ENCODE data around the gene DAGLA.

- TF ChIP-seq ZNF775 (CRISPR knock-in tag; IDR thresholded peaks at IDR 0.05; ENCODE audit: borderline replicate concordance) (no peak), TARDBP (CRISPR knock-in tag; IDR thresholded peaks at IDR 0.05) (no peak), ZNF883 (CRISPR knock-in tag; IDR thresholded peaks at IDR 0.05; ENCODE audit: not compliant biosample characterization) (no peak), ATF3 (CRISPR knock-in tag; IDR thresholded peaks at IDR 0.05) (no peak), ATF2 (CRISPR knock-in tag; IDR thresholded peaks at IDR 0.05) (no peak), SETDB1 (CRISPR knock-in tag; IDR thresholded peaks at IDR 0.05; ENCODE audit: borderline replicate concordance) (no peak)
These were observed 38.6 kb downstream of the DAGLA start for GRCh38 chr11:61718621-61719302.
